ENCODE measurements around the gene POLR2L.

The POLR2L gene

DNA sequence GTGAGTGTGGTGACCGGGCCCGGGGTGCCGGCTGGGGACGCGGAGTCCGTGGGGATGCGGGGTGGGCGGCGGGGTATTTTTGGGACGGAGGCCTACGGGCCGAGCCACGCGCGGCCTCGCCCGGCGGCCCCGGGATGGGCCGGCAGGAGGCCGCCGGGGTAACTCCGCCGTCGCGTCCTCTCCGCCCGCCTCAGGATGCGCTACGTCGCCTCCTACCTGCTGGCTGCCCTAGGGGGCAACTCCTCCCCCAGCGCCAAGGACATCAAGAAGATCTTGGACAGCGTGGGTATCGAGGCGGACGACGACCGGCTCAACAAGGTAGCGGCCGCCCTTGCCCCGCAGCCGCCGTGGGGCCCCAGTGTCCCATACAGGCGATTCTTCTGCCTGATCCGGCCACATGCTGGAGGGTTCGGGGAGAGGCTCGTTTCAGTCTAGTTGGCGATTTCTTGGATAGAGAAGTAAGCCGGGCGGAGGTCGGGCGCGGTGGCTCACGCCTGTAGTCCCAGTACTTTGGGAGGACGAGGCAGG lies 32.2 kb downstream of the POLR2L start:
- DNase-seq (ENCODE audit: low read depth in 2 of 2) = no peak

DNA sequence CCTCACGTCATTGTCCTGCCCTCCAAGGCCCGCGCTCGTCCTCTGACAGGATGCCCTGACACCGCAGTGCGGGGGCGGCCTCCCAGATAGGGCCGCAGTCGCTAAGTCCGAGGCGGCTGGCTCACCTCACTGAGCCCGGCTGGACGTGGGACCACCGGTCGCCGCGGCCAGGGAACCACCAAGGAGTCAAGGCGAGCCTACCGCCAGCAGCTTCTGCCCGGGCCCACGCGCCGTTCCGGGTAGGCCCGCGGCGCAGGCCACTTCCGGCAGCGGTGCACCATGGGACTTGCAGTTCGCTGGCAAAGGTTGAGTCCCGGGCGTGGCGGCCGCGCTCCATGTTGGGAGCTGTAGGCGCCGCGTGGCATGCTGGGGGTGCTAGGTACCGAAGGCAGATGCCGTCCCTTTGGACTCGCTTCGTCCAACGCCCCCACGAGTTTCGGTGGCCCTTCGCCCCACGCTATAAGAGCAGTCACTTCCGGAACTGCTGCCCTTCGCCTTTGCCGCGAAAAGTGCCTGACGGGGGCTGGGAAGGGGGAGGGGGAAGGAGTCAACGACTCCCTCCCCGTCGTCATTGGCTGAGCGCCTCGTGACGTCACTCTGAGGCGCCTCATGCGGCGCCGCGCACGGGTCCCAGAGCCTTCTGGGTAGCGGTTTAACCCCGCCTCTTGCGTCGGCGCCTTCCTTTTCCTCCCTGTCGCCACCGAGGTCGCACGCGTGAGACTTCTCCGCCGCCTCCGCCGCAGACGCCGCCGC lies 32.9 kb downstream of the POLR2L start, which contains the start of gene RPLP2:
Gene RPLP2, plus strand, starts transcription at position 681 of the 753 bp plus-strand sequence. CDS start 268 bp downstream, outside the sequence.
- DNase-seq (ENCODE audit: low read depth in 2 of 2) = peak; percentile 96 to 98

DNA sequence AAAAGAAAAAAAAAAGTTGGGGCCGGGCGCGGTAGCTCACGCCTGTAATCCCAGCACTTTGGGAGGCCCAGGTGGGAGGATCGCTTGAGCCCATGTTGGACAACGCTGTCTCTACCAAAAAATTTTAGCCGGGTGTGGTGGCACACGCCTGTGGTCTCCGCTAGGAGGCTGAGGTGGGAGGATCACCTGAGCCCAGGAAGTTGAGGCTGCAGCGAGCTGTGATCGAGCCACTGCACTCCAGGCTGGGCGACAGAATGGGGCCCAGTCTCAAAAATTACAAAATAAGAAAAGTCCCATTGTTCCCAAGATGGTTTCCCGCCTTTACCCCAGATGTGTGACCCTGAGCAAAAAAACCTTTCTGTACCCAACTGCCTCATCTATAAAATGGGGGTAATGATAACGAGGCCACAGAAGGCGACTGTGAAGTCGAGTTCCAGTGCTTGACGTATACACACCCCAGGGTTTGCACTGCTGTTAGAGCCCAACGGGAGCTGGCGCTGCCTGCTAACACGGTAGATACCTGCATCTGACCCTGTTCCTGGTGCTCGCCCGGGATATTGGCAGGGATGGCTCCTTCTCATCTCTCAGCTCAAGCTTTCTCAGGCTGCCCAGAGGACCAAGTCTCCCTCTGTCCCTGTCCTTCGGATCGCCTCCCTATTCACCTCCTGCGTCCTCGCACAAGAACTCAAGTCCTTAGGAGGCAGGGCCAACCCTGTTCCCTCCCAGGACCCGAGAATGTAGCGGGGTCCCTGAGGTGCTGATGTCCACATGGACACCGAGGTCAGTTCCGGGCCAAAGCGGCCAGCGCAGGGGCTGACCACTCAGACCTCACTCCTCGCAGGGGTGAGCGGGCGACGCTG lies 33.7 kb downstream of the POLR2L start:
- no peak for DNase-seq (ENCODE audit: low read depth in 2 of 2)

DNA sequence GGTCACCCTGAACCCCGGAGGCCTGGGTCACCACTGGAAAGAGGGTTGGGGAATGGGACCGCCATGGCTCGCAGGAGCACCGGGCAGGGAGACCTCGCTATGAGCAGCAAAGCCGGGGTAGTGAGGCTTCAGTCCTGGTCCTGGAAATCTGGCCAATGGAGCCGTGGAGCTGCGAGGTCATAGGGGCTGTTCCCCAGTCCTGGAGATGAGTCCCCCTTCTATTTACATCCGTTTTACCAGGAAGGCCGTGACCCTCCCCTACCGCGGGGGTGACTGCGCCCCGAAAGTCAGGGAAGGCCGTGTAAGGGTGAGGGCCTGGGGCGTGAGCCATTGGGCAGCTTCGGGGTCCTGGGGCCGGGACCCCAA lies 37.7 kb downstream of the POLR2L start:
- no peak for DNase-seq (ENCODE audit: low read depth in 2 of 2)

DNA sequence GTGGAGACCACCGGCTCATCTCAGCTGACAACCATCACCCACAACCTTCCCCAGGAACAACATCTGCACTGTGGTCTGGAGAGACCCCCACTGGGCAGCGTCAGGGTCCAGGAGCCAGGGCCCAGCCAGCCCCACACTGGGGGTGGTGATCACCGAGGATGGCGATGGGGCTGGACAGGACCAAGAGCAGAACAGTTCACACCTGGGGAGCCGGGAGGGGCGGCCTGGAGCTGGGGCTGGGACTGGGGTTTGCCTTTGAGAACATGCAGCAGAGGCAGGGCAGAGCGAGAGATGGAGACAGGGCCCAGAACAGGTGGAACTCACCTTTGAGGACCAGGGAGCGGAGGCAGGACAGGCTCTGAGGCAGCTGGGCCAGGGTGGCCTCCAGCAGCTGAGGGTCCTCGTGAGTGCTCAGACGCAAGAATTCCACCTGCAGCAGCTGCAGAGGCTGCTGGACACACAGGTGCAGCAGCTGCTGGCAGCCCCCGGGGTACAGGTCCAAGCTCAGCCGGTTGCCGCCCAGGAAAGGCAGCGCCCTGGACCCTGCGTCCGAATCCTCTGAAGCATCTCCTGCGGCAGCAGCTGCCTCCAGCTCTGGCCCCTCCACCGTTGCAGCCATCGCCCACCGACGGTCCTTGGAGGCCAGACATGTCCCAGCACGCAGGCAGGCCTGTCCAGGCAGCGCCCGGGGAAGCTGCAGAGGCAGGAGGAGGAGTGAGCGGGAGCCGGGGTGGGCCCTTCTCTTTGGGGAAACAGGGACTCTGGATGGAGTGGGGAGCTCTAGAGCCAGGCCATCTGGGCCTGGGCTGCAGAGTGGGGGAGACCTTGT lies 38.3 kb downstream of the POLR2L start:
- DNase-seq (ENCODE audit: low read depth in 2 of 2) = no peak

DNA sequence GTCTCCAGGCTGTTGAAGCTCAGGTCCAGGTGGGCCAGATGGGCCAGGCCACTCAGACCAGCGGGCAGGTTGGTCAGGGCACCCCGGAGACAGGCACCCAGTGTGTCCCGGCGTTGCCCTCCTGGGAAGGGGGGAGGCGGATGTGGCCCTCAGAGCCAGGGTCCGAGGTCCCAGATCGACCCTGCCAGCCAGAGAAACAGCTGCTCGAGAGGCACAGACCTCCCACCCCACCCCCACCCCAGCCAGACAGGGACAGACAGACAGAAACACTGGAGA lies 38.9 kb downstream of the POLR2L start:
- no peak for DNase-seq (ENCODE audit: low read depth in 2 of 2)

DNA sequence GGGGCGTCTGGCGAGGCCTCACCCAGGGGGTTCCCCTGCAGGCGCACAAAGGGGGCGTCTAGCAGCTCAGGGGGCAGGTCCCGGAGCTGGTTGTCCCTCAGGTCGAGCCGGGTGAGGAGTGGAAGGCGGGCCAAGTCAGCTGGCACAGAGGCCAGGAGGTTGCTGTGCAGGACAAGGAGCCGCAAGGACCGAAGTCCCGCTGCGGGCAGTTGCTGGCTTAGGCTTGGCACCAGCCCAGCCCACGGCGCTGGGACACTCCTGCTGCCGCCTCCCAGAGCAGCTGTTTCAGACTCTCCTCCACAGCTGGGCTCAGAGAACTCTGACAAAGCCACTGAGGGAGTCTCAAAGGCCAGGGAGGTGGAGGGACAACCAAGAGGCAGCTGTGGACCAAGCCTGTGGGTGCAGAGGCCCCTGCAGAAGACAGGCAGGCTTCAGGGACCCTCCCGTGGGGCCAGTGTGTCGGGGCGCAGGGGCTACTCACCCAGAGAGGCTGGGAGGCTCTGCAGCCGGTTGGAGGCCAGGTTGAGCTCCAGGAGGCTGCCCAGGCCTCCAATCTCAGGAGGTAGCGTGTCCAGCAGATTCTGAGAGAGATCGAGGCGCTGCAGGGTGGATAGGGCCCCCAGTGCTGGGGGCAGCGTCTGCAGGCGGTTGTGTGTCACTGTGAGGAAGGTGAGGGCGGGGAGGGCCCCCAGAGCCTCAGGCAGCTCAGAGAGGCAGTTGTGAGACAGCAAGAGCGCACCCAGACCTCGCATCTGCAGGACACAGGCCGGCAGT lies 39.4 kb downstream of the POLR2L start:
- DNase-seq (ENCODE audit: low read depth in 2 of 2) = no peak

DNA sequence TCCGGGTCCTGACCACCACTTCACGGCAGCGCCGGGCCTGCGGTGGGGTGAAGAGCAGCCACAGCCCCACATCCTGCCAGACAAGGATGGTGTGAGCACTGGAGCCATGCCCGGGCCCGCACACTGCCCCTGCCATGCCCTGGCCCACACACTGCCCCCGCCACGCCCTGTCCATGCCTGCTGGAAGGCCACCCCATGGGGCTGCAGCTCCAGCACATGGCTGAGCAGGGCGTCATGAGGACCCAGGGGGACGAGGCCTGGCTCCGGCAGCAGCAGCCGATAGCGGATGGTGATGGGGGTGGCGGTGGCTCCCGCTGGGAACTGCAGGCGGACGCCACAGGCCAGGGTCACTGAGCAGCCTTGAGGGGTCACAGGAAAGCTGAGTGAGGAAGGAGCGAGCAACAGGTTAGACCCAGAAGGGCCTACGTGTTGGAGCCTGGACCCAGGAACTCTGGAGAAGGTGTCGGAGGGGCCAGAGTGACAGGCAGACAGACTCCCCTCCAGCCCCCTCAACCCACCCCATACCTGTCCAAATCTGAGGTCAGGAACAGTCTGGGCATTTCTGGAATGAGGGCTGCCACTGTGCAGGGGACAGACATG lies 40.2 kb downstream of the POLR2L start:
- DNase-seq (ENCODE audit: low read depth in 2 of 2) = no peak

DNA sequence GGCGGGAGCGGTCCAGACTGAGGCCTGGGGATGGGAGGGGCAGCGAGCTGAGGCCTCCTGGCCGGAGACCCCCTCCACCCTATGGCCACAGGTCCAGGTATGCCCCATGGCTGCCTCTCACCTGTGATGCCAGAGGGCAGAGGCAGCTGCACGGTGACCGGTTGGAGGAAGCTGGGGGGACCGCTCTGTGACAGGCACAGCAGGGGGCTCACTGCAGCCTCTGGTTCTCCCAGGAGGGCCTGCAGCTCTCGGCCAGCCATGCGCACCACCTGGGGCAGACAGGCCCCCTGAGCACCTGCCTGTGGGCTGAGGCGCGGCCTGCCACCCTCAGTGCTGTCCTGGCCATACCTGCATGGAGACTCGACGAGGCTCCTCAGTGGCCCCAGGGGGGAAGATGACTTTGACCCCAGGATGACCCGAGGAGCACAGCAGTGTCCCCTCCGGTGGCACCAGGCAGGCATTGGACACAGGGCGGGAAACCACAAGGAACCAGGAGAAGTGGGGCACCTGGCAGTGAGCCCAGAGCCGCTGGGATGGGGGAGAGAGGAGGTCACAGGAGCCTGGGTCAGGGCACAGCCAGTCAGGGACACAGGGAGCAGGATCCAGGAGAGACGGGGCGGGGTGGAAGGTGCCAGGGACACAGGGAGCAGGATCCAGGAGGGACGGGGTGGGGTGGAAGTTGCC lies 41.1 kb downstream of the POLR2L start:
- no peak for DNase-seq (ENCODE audit: low read depth in 2 of 2)

DNA sequence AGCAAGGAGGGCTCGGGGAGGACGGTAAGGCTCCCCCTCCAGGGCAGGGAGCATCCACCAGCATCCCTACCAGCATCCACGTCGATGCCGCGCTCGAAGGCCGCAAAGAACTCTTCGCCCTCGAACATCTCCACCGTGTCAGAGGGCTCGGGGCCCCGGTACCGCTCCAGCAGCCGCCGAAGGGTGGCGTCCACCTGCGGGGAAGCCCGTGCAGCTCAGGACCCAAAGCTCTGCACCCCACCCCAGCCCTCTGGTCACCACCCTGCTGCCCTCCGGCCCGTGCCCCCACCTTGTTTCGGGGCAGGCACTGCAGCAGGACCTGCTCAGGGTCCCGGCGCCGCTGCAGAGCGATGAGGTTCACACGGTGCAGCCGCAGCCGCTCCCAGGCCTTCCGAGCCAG lies 41.9 kb downstream of the POLR2L start:
- no peak for DNase-seq (ENCODE audit: low read depth in 2 of 2)

DNA sequence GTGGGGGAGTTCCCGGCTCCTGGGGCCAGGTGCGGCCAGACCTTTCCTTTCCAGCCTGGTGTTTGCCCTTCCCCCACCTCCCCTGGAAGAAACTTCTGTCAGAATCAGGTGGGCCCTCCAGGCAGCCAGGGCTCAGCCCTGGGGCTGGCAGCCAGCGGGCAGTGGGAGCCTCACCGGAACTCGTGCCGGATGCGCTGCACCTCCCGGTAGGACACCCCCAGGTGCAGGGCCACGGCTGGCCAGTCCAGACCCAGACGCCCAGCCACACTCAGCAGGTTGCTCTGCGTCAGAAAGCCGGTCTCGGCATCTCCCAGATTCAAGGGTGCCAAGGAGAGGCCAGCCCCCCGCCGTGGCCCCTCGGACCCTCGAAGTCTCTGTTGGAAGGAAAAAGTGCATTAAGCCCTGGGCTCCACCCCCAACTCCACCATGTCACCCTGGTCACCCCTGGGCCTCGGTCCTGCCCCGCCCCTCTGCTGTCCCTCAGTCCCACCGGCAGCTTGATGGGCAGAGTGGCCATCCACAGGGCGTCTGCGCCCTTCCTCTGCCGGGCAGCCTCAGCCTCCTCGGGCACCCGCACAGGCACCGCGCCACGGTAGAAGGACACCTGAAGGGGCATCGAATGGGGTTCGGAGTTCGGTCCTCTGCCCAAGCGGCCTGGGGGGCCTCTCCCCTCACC lies 42.5 kb downstream of the POLR2L start:
- DNase-seq (ENCODE audit: low read depth in 2 of 2) = no peak

DNA sequence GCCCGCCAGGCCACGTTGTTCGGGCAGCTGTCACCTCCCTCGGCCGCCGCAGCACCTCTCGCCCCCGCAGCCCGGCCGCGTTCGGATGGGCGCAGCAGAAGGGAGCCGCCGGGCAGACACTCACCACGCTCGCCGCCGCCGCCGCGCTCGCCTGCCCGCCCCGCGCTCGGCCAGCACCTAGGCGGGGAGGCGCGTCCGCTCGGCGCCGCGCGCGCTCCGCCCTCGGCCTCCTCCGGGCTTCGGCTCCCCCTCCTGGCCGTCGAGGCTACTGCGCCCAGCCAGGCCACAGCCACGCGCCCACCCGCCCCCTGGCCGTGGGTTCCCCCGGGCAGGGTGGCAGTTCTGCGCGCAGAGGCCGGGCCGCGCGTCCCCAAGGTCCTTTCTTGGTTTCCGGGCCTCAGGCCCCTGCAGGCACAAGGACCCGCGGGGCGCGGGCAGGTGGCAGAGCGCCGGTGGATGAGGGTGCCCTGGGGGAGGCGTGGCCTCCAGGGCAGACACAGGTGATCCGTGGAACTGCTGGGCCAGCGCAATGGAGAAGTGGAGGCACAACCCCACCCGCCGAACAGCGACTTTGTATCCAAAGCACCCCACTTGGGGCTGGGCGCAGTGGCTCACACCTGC lies 44.1 kb downstream of the POLR2L start, which contains the start of gene SLC25A22:
Gene SLC25A22, minus strand, starts transcription at position 189 of the 621 bp plus-strand sequence. CDS start 3,275 bp downstream, outside the sequence.
- peak; percentile 77 to 78 for DNase-seq (ENCODE audit: low read depth in 2 of 2)

DNA sequence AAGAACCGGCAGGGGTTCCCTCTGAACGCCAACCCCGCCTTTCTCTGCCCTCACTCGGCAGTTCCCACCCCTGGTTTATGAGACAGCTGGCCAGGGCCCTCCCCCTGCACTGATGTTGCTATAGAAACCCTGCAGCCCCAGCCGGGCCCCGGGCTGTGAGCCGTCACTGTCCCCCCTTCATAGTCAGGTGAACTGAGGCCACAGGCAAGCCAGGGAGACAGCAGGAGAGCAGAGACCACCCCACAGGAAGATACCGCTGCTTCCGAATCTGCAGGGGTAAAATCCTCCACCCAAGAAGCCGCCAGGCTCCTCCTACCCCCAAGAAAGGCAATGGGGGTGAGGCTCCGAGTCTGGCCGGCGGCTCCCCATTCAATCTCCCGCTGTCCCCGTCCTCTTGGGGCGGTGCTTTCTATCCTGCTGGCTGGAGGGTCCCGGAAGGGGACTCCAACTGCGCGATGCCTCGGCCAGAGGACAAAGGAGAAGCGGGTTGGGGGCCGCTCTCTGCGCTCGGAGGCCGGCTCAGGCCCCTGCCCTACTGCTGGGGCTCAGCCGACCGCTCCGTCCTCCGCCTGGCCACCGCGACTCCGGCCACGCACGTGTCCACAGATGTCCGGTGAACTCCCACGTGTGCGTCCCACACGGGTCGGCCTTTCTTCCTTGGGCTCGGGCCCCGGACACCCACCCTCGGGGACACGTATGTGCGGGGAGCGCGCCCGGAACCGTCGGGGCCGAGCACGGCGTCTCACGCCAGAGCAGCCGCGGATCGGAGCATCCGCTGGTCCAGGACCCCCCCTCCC lies 44.8 kb downstream of the POLR2L start:
- DNase-seq (ENCODE audit: low read depth in 2 of 2) = peak; percentile 76 to 79

DNA sequence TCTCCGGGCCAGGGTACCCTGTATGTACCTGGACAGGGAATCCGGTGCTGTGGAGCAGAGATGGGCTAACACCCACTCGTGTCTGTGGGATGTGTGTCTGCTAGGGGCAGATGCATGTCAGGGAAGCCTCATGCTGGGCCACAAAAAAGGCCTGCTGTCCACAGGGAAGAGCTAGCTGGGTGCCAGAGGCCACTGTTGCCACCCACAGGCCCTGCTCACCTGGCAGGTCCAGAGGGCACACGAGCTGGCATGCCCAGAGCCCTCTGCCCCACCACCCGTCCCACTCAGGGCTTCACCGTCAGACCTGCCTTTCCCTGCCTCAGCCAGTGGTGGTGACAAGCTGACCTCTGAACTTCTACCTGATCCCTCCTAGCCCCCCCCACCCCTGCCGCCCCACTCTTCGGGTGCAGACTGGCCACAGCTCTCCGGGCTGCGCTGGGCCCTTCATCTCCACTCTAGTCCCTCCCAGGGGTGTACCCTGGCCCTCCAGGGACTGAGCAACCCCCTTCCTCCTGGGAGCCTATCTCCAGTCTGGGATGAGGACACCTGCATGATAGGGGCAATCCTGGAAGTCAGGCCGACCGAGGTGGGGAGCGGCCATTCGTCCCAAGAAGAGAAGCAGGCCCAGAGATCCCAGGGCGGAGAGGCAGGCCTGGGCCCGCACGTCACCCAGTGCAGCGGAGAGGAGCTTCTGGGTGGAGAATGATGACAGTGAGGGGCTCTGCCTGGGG lies 45.6 kb downstream of the POLR2L start:
- DNase-seq (ENCODE audit: low read depth in 2 of 2) = no peak

DNA sequence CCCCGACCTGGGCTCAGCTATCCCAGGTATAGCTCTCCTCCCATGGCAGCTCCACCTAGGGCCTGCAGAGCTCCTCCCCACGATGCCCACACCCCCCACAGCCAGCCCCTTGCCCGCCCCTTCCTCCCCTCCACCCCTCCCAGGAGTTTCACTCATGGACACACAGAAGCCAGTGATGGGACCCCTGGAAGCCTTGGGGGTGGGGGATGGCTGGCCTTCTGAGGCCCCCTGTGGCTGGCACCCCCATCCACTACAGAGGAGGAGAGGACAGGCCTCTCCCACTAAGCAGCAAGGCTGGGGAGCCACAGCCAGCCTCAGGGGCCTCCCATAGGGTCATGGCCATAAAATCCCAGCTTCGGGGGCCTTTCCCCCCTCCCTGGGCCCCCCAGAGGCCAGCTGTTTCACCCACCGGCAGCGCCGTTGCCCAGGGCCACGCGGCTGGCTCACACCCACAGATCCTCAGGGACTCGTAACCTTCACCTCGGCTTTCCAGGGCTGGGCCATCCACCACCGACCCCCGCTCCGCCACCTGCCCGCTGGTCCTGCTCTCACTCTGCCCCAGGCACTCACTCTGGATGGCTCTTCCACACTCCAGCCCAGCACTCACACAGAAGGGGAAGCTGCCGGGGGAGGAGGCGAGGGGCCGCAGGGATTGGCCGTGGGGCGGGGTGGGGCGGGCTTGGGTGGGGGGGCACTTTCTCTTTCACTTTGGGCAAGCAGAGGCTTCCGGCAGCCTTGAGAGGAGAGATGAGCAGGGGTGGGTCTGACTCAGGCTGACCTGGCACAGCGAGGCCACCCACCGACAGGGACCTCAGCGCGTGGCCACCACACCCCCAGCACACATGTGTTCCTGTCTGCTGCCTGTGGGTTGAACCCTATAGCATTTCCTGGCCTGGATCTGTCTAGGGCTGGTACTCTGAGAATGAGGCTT lies 46.4 kb downstream of the POLR2L start:
- peak; percentile 84 to 90 for DNase-seq (ENCODE audit: low read depth in 2 of 2)
